Esophagus mucosa (tissue), 1 donor: Measurements from ENCODE around the gene FIBIN. TPM values are rescaled to one million over a fixed set of nuclear protein-coding genes. Genes with fewer than 3 reads are reported as not detected.

ENCODE experiments used
- ATAC-seq: fragments of 200-7000 bp; cut with Tn5 transposase; one replicate; pipeline ENCODE4 v1.9.1; 2020
- total RNA-seq: library from RNA; stranded (reverse); gene quantifications from one replicate; pipeline ENCODE4 v1.2.4, GENCODE V29; 2023
- donor health status: DM: yes; HTN: yes; CAD: no.

The FIBIN gene
- total RNA-seq, 1 donor from 2014 or later: 1.2 TPM

- no peak for ATAC-seq
Observed at GRCh38 chr11:27024865-27025264, 31.0 kb downstream of the FIBIN start.

GRCh38 chr11:27025312-27025955, 31.5 kb downstream of the FIBIN start:
- ATAC-seq: no peak

- no peak for ATAC-seq
Observed at GRCh38 chr11:27025957-27026733, 32.2 kb downstream of the FIBIN start.

- no peak for ATAC-seq
Observed at GRCh38 chr11:27028561-27028965, 34.7 kb downstream of the FIBIN start.

- ATAC-seq: no peak
Observed at GRCh38 chr11:27029966-27030365, 36.1 kb downstream of the FIBIN start.

GRCh38 chr11:27031754-27032153, 37.8 kb downstream of the FIBIN start:
- ATAC-seq: no peak

- ATAC-seq: no peak
Observed at GRCh38 chr11:27039873-27040272, 46.0 kb downstream of the FIBIN start.

GRCh38 chr11:27040302-27041115, 46.6 kb downstream of the FIBIN start, which contains the start of gene BBOX1:
BBOX1 (plus strand) TSS chr11:27040815; CDS start chr11:27055431, 14,616 bp downstream.
- ATAC-seq: peak; percentile 97

GRCh38 chr11:27041141-27041899, 47.4 kb downstream of the FIBIN start:
- no peak for ATAC-seq

Other genes starting within 250 kb of the FIBIN start
- gene BBOX1, start 46.7 kb downstream of the FIBIN start, total RNA-seq: 13.7 TPM